GM18951 (cell line): ENCODE data around the gene GJD3.

Experiments used
- POLR2A ChIP-seq: IDR thresholded peaks from 4 replicates; pipeline ENCODE4 v1.6.1; 2011; ENCODE audit warnings: mild to moderate bottlenecking; ENCODE audit not compliant: insufficient read length, insufficient read depth; ENCODE audit errors: extremely low read depth
- in situ Hi-C: fragments of 300-500 bp; cut with MboI; formaldehyde crosslinking; loops from one replicate; pipeline ENCODE4 v1.12.0; 2022; ENCODE audit warnings: low sequenced_read_pairs, mixed read lengths, inconsistent platforms; ENCODE audit not compliant: unreplicated experiment

Gene GJD3

GRCh38 chr17:40352237-40352778, 12.2 kb downstream of the GJD3 start:
- in situ Hi-C loops: loop anchor here (5.0 kb wide), 1 partner anchor 50 kb away; no protein-coding TSS in a partner anchor

GRCh38 chr17:40351359-40352236, 12.9 kb downstream of the GJD3 start:
- no peak for TF ChIP-seq POLR2A
- in situ Hi-C loops: loop anchor here (5.0 kb wide), 1 partner anchor 49 kb away; no protein-coding TSS in a partner anchor

More at GRCh38 chr17:40352237-40352778, 12.2 kb downstream of the GJD3 start:
- TF ChIP-seq POLR2A: no peak

- TF ChIP-seq POLR2A: no peak
- in situ Hi-C loops: loop anchor here (5.0 kb wide), 1 partner anchor 49 kb away; no protein-coding TSS in a partner anchor
Observed at GRCh38 chr17:40350689-40351358, 13.7 kb downstream of the GJD3 start.

GRCh38 chr17:40349895-40350688, 14.4 kb downstream of the GJD3 start:
- no peak for TF ChIP-seq POLR2A
- in situ Hi-C loops: loop anchor here (5.0 kb wide), 1 partner anchor 48 kb away; no protein-coding TSS in a partner anchor

- in situ Hi-C loops: no loop called here
- no peak for TF ChIP-seq POLR2A
Observed at GRCh38 chr17:40349477-40349894, 15.1 kb downstream of the GJD3 start.

- in situ Hi-C loops: no loop called here
Observed at GRCh38 chr17:40348562-40349476, 15.7 kb downstream of the GJD3 start.

GRCh38 chr17:40348136-40348504, 16.4 kb downstream of the GJD3 start:
- no peak for TF ChIP-seq POLR2A
- in situ Hi-C loops: no loop called here

More at GRCh38 chr17:40348562-40349476, 15.7 kb downstream of the GJD3 start:
- no peak for TF ChIP-seq POLR2A

GRCh38 chr17:40347319-40348135, 17.0 kb downstream of the GJD3 start:
- in situ Hi-C loops: no loop called here
- TF ChIP-seq POLR2A: no peak

- no peak for TF ChIP-seq POLR2A
- in situ Hi-C loops: no loop called here
Observed at GRCh38 chr17:40346765-40347158, 17.8 kb downstream of the GJD3 start.

GRCh38 chr17:40345994-40346764, 18.4 kb downstream of the GJD3 start:
- TF ChIP-seq POLR2A: no peak
- in situ Hi-C loops: no loop called here
